Nasal cavity respiratory epithelium epithelial cell of viscerocranial mucosa (primary cell): ENCODE results near the gene ZNF570. TPM values are rescaled to one million over a fixed set of nuclear protein-coding genes. Genes with fewer than 3 reads are reported as not detected.

Experiments used
- total RNA-seq: library from RNA; depleted of rRNA; stranded (reverse); fragments of >200 nt; gene quantifications from 2 replicates; pipeline ENCODE4 v1.2.3, GENCODE V29; 2014

The ZNF570 gene
- 5.8 and 8.8 TPM in 2 replicates for total RNA-seq

DNA sequence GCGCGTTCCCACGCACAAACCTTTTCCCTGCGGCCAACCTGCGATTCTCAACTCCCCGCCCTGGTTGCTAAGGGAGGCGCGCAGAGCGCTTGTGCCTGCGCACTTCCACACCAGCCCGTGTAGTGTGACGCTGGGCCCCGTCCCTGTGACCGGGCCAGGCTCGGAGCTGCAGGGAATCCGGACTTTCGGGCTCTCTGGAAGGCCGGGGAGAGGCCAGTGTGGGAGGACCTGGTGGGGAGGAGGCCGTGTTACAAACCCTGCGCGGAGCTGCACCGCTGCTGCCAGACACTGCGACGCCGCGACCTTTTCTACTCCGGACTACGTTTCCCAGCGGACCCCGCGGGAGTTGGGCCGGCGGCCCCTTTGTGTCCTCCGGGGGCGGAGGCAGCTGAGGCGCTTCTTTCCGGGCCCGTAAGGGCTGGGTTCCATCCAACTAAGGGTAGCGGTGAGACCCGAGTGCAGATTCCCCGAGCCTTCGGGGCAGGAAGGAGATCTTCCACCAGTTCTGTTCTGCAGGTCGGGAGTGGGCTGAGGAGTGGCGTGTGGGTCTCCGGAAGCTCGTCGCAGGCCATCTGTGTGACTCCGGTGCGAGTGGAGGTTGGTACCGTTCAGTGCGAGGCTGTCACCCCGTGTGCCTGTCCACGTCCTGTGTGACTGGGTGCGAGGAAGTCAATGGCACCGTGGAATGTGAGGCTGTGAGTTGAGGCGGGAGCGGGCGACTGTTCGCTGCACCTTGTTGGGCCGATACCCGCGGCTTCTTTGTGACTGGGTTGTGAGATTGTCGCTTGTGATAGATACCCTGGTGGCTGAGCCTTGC, at the start of gene ZNF570:
TSS of gene ZNF570 (plus strand) at position 396 of the 817 bp plus-strand sequence. CDS start 999 bp downstream, outside the sequence.

DNA sequence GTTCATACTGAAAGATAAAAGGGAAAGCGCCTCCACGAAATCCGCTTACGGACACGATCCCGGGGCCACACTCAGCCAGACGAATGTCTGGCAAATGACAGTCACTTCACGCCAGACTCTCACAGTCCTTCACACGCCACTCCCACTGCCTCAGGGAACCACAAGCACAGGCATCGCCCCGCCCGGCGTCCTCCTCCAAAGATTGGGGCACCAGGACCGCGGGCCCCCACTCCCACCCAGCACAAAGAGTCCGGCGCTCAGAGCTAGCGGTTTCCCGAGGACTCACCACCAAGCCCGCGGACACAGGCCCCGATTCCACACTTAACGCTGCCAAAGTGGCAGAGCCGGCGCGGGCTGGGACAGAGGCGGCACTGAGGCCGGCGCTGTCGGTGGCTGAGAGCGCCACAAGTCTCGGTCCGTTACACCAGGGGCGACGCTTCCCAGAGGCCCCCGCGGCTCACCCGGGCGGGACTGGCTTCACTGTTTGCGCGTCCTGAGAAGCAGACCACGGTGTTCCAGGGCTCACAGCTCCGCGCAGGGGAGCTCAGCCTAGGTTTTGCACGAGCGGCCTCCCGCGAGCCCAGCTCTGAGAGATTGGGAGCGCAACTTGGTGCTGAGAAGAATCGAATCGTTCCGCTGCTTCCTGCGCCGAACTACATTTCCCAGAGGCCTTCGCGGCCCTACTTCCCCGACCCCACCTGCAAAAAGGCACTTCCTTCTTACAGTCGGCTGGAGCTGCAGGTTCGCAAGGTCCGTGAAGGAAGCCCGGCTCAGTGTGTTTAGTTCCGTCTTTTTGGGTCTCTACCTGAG, 2.2 kb upstream of the ZNF570 start, which contains the start of gene ZNF569:
TSS of gene ZNF569 (minus strand) at position 647 of the 810 bp plus-strand sequence. CDS start 22,523 bp downstream, outside the sequence.

DNA sequence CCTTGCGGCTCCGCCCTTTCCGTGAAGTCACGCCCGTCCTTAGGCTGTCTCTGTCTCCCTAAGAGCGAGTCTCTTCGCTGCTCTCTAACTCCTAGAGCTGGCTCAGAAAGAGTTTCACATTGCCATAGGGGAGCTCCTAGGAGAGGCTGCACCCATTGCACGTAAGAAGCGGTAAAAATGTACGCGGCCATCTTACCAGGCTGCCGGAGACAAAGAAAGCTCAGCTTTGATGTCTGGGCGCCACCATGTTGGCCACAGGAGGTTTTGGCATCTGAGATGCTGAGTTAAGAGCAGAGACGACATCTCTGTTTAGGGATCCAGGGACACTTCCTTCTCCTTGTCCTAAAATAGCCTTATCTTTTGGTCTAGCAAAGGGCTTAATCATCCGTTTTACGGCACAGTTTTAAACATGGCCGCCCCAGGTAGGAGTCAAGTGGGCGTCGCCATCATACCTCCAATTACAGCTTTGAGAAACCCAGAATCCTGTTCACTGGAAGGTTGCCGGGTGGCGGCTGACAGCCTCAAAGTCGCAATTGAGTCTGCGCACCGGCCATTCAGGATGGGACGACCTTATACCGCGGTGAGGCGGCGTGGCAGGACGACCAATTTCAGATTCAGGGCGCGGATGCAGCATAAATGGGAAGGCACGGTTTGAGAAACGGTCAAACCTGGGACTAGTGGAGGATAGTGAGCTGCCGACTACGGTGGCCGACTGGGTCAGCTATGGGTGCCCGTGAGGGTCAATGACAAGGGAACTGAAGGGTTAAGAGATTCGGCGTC, 37.4 kb downstream of the ZNF570 start, which contains the start of gene ZNF793:
TSS of gene ZNF793 (plus strand) at position 553 of the 780 bp plus-strand sequence. CDS start 16,501 bp downstream, outside the sequence.

Other genes starting within 250 kb of the ZNF570 start
- 4.1 and 6.6 TPM in 2 replicates for gene ZNF527, start 98.3 kb upstream of the ZNF570 start, total RNA-seq
- gene ZNF569, start 1.9 kb upstream of the ZNF570 start, total RNA-seq = 5.1 and 6.2 TPM in 2 replicates
- gene ZNF793, start 37.6 kb downstream of the ZNF570 start, total RNA-seq = 2.7 and 7.0 TPM in 2 replicates
- gene ZNF571, start 125.4 kb downstream of the ZNF570 start, total RNA-seq = 5.8 and 7.9 TPM in 2 replicates
- gene ZNF540, start 125.5 kb downstream of the ZNF570 start, total RNA-seq = under 0.01 and 0.43 TPM in 2 replicates
- gene ZFP30, start 186.1 kb downstream of the ZNF570 start, total RNA-seq = 17.1 and 26.5 TPM in 2 replicates